ENCODE results near the gene PRPF19.

GRCh38 chr11:60858731-60859464, 47.5 kb downstream of the PRPF19 start:
- no peak for TF ChIP-seq CTCF (IDR thresholded peaks at IDR 0.05)
- no peak for TF ChIP-seq CEBPB (IDR thresholded peaks at IDR 0.05)
- TF ChIP-seq POLR2A (IDR thresholded peaks at IDR 0.05; ENCODE audit: low read length): no peak
- no peak for TF ChIP-seq GATA3 (IDR thresholded peaks at IDR 0.05; ENCODE audit: borderline replicate concordance)
- TF ChIP-seq JUN (IDR thresholded peaks at IDR 0.05): no peak
- no peak for TF ChIP-seq CBX2 (IDR thresholded peaks at IDR 0.05; ENCODE audit: borderline replicate concordance, low read depth)
- no peak for TF ChIP-seq CHD4 (IDR thresholded peaks at IDR 0.05; ENCODE audit: borderline replicate concordance)
- no peak for TF ChIP-seq E2F6 (IDR thresholded peaks at IDR 0.05; ENCODE audit: borderline replicate concordance, low read depth)
- TF ChIP-seq MYC (IDR thresholded peaks at IDR 0.05; ENCODE audit: borderline replicate concordance, low read length): no peak
- TF ChIP-seq TP53 (CRISPR knock-in tag; IDR thresholded peaks at IDR 0.05): no peak

Data from A549 (cell line).